Tibial artery (tissue), 4 donors: ENCODE data around the gene ALOX12B.

Experiments
- DNase-seq, 2 donors: peaks; one replicate each; pipeline ENCODE4 v3.0.0-alpha.2; 2019
- H3K27ac ChIP-seq, 2 donors: fragments of 200-600 bp; sonication (generic) in 1 of 2; 1 replicate in 1 of 2; 2 replicates in 1 of 2; pipeline ENCODE4 v1.5.1; 2018 to 2019; ENCODE audit warnings: mild to moderate bottlenecking in 1 of 2
- H3K27me3 ChIP-seq, 2 donors: fragments of 200-600 bp; sonication (generic) in 1 of 2; one replicate each; pipeline versions ENCODE4 v1.5.1 to v1.6.0; 2016 to 2019
- H3K36me3 ChIP-seq, 3 donors: fragments of 200-600 bp; sonication (generic) in 2 of 3; one replicate each; pipeline ENCODE4 v1.5.1; 2016 to 2019; ENCODE audit warnings: mild to moderate bottlenecking in 2 of 3
- H3K4me1 ChIP-seq, 4 donors: fragments of 200-600 bp; sonication (generic) in 2 of 4; 1 replicate in 3 of 4; 2 replicates in 1 of 4; pipeline ENCODE4 v1.5.1; 2016 to 2019
- H3K4me3 ChIP-seq, 2 donors: fragments of 200-600 bp; sonication (generic) in 1 of 2; 1 replicate in 1 of 2; 2 replicates in 1 of 2; pipeline ENCODE4 v1.5.1; 2018 to 2019; ENCODE audit warnings: mild to moderate bottlenecking in 2 of 2
- H3K9me3 ChIP-seq, 3 donors: fragments of 200-600 bp; sonication (generic) in 1 of 3; one replicate each; pipeline ENCODE4 v1.5.1; 2016 to 2019
- intact Hi-C: fragments of 100-400 bp; cut with DNase I; formaldehyde crosslinking; loops from one replicate; pipeline ENCODE4 v1.15.0; 2023; ENCODE audit warnings: low total_unique reads
- TF ChIP-seq, protein P1 (sequence below), 2 experiments: fragments of 200-600 bp in 1 of 2; fragments of 450-650 bp in 1 of 2; IDR thresholded peaks; one replicate each; pipeline ENCODE4 v1.5.1; 2017 to 2019; ENCODE audit warnings: antibody characterized with exemption in 2 of 2, mild to moderate bottlenecking in 1 of 2, moderate library complexity in 1 of 2

Gene ALOX12B

DNA sequence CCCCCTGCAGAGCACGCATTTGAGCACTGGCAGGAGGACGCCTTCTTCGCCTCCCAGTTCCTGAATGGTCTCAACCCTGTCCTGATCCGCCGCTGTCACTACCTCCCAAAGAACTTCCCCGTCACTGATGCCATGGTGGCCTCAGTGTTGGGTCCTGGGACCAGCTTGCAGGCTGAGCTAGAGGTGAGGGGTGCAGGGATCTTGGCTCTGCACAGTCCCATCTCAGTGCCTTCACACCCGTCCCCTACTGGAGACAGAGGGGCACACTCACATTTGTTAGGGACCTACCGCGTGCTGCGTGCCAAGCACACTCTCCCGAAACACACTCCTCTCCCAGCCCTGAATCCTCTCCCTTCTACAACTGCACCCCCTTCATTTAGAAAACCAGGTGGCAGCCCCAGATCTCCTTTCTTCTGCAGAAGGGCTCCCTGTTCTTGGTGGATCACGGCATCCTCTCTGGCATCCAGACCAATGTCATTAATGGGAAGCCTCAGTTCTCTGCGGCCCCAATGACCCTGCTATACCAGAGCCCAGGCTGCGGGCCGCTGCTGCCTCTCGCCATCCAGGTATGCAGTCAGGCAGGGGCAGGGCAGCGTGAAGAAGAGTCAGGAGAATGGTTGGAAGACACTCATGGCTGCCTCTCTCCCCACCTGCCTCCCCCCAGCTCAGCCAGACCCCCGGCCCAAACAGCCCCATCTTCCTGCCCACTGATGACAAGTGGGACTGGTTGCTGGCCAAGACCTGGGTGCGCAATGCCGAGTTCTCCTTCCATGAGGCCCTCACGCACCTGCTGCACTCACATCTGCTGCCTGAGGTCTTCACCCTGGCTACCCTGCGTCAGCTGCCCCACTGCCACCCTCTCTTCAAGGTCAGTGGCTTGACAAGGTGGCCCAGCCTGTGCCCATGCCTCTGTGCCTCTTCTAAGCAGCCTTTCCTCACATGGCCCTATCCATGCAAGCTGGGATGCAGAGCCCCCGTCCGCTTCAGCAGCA, 42.4 kb downstream of the ALOX12B start:
- TF ChIP-seq, protein P1, sequence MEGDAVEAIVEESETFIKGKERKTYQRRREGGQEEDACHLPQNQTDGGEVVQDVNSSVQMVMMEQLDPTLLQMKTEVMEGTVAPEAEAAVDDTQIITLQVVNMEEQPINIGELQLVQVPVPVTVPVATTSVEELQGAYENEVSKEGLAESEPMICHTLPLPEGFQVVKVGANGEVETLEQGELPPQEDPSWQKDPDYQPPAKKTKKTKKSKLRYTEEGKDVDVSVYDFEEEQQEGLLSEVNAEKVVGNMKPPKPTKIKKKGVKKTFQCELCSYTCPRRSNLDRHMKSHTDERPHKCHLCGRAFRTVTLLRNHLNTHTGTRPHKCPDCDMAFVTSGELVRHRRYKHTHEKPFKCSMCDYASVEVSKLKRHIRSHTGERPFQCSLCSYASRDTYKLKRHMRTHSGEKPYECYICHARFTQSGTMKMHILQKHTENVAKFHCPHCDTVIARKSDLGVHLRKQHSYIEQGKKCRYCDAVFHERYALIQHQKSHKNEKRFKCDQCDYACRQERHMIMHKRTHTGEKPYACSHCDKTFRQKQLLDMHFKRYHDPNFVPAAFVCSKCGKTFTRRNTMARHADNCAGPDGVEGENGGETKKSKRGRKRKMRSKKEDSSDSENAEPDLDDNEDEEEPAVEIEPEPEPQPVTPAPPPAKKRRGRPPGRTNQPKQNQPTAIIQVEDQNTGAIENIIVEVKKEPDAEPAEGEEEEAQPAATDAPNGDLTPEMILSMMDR (IDR thresholded peaks at IDR 0.05), result no peak
- Histone ChIP-seq H3K9me3 (no peaks in the 10 kb centered on the region), H3K36me3 (no peaks in the 10 kb centered on the region), H3K4me3 (no peak overlapping the region), H3K27me3 (peaks cover 0 to 56% of the 10 kb centered on the region in 2 donors), H3K4me1 (no peaks in the 10 kb centered on the region), H3K27ac (no peak overlapping the region)
- peak in 1 of 2 donors; percentile 46 for DNase-seq
- intact Hi-C loops, result no loop called here

DNA sequence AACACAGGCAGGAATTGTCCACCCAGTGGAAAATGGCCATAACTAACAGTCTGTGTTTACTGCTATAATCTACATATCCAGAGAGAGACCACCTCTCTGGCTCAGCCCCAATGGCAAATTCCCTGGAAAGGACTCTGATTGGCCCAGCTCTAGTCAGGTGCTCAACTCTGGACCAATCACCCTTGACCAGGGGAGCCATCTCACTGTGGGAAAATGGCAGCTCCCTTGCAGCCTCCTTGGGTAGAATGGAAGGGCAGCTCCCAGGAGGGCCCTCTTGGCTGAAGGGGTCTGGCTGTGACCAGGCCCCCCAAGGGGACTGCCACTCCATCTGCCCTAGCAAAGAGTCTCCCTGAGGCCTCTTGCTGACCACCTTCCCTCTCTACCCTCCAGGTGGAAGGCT, 45.5 kb downstream of the ALOX12B start:
- Histone ChIP-seq H3K36me3 (no peaks in the 10 kb centered on the region), H3K27me3 (peaks cover 0 to 72% of the 10 kb centered on the region in 2 donors), H3K9me3 (no peaks in the 10 kb centered on the region), H3K4me1 (peaks cover 0 to 8% (median 0%) of the 10 kb centered on the region in 4 donors), H3K27ac (no peak overlapping the region), H3K4me3 (no peak overlapping the region)
- intact Hi-C loops, result no loop called here
- TF ChIP-seq, protein P1 (IDR thresholded peaks at IDR 0.05), result no peak
- peak in 1 of 2 donors; percentile 55 for DNase-seq

DNA sequence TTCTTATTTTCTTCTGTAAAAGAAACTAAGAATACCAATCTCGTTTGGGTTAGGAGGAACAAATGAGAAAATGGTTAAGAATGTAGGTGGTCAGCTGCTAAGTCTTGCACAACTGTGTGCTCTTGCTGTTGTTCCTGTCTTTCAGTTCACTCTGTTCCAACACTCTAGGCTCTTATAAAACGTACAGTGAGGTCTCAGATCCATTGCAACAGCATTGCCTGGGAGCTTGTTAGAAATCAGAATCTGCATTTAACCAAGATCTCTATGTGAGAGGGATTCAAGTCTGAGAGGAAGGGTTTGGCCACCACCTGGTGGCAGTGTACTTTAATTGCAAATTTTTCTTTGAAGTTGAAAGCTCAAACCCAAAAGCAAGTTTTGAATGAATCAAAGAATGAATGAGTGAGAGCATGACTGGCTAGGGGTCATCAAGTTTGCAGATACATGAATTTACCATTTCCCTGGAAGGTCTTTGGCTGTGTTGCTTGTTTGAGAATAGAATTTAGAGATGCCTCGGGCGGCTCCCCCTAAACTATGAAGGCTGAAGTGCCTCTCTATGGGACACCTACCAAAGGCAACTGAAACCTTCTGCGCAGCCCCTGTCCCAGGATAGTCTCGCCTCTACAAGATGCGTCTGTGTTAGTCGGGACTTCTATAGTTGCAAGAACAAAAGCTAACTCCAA, 46.1 kb downstream of the ALOX12B start:
- H3K4me1 ChIP-seq, result peaks cover 0 to 8% (median 0%) of the 10 kb centered on the region in 4 donors
- peak overlapping the region in 1 of 2 donors; percentile 43 for H3K27ac ChIP-seq
- no peaks in the 10 kb centered on the region for H3K9me3 ChIP-seq
- TF ChIP-seq, protein P1 (IDR thresholded peaks at IDR 0.05), result peak; percentile 33 to 37
- H3K4me3 ChIP-seq, result no peak overlapping the region
- H3K27me3 ChIP-seq, result peaks cover 0 to 68% of the 10 kb centered on the region in 2 donors
- peak; percentile 61 to 66 for DNase-seq
- no peaks in the 10 kb centered on the region for H3K36me3 ChIP-seq
- intact Hi-C loops, result no loop called here

DNA sequence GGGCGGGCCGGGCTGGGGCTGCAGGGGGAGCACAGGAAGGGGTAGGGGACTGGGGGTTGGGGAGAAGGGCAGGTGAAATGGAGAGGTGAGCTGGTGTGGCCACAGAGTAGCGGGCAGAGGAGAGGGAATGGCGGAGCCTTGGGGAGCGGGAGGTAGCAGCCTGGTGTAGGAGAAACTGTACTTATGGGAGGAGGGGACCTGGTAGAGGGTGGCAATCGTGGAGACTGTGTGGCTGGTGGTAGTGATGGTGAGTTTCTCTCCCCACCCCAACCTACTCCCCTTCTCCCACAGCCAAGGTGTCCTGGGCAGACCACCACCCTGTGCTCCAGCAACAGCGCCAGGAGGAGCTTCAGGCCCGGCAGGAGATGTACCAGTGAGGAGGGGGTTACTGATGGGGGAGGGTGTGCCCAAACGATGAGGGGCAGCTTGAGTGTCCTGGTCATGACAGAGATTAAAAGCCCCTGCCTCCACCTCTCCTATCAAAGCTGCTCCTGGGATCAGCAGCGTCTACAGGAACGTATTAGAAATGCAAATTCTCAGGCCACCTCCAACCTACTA, 47.8 kb downstream of the ALOX12B start:
- H3K27me3 ChIP-seq, result peaks cover 0 to 61% of the 10 kb centered on the region in 2 donors
- intact Hi-C loops, result no loop called here
- no peaks in the 10 kb centered on the region for H3K9me3 ChIP-seq
- peaks cover 0 to 8% (median 0%) of the 10 kb centered on the region in 4 donors for H3K4me1 ChIP-seq
- TF ChIP-seq, protein P1 (IDR thresholded peaks at IDR 0.05), result no peak
- DNase-seq, result peak in 1 of 2 donors; percentile 40
- H3K4me3 ChIP-seq, result peak overlapping the region; percentile 31 to 37
- H3K27ac ChIP-seq, result no peak overlapping the region
- no peaks in the 10 kb centered on the region for H3K36me3 ChIP-seq

DNA sequence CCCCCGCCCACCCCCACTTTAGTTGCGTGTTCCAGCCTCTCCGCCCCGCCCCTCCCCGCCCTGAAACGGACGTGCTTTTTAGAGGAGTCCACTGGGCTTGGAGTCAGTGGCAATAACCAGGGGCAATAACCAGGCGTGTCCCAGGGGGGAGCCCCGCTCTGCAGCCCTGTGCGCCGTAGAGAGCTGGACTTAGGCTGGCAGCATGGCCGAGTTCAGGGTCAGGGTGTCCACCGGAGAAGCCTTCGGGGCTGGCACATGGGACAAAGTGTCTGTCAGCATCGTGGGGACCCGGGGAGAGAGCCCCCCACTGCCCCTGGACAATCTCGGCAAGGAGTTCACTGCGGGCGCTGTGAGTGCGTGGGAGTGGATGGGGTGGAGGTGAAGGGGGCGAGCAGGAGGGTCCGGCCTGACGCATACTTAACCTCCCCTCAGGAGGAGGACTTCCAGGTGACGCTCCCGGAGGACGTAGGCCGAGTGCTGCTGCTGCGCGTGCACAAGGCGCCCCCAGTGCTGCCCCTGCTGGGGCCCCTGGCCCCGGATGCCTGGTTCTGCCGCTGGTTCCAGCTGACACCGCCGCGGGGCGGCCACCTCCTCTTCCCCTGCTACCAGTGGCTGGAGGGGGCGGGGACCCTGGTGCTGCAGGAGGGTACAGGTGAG, 48.4 kb downstream of the ALOX12B start, which contains the start of gene ALOX15B:
Gene ALOX15B, plus strand, starts transcription at position 106 of the 657 bp plus-strand sequence. Its CDS starts 97 bp downstream, at position 203.
- H3K4me1 ChIP-seq, result peaks cover 0 to 8% (median 0%) of the 10 kb centered on the region in 4 donors
- H3K27ac ChIP-seq, result no peak within 1 kb of the TSS
- DNase-seq, result peak in 1 of 2 donors; percentile 65
- TF ChIP-seq, protein P1 (IDR thresholded peaks at IDR 0.05), result no peak
- H3K4me3 ChIP-seq, result peak within 1 kb of the TSS; percentile 31 to 37
- H3K27me3 ChIP-seq, result peaks cover 0 to 61% of the 10 kb centered on the region in 2 donors
- intact Hi-C loops, result no loop called here
- H3K36me3 ChIP-seq, result no peaks in the 10 kb centered on the region
- H3K9me3 ChIP-seq, result no peaks in the 10 kb centered on the region
